K562 (cell line): Measurements from ENCODE around the gene PDE1C. TPM values are rescaled to one million over a fixed set of nuclear protein-coding genes. Genes with fewer than 3 reads are reported as not detected.

Experiments
- BRD4 ChIP-seq: fragments of 200-600 bp; sonication (generic); IDR thresholded peaks from 2 replicates; pipeline ENCODE4 v1.6.1; 2017; ENCODE audit warnings: inconsistent platforms
- CBFB ChIP-seq: sonication (generic); formaldehyde crosslinking; IDR thresholded peaks from 2 replicates; pipeline ENCODE4 v1.4.0; 2020; ENCODE audit warnings: mild to moderate bottlenecking, missing genetic modification reagents
- FOXK2 ChIP-seq, 2 experiments: fragments of 450-650 bp; IDR thresholded peaks in 1 of 2; conservative IDR thresholded peaks in 1 of 2; 2 replicates each; pipeline ENCODE4 v1.6.1; 2016; ENCODE audit warnings: low read depth in 2 of 2, mild to moderate bottlenecking in 1 of 2
- JUNB ChIP-seq: fragments of 450-650 bp; formaldehyde crosslinking; conservative IDR thresholded peaks from 2 replicates; pipeline ENCODE4 v1.4.0; 2020; ENCODE audit warnings: mild to moderate bottlenecking
- JUND ChIP-seq, 2 experiments: IDR thresholded peaks; 2 replicates in 1 of 2; 3 replicates in 1 of 2; pipeline ENCODE4 v1.6.1; 2011; ENCODE audit warnings: borderline replicate concordance in 2 of 2, low read depth in 2 of 2, low read length in 2 of 2, improper control_type of control experiment in 1 of 2, missing biosample characterization in 1 of 2, missing genetic modification characterization in 1 of 2, missing genetic modification reagents in 1 of 2
- L3MBTL2 ChIP-seq: fragments of 450-650 bp; IDR thresholded peaks from 2 replicates; pipeline ENCODE4 v1.6.1; 2016; ENCODE audit warnings: mild to moderate bottlenecking, moderate library complexity
- POLR2AphosphoS5 ChIP-seq: IDR thresholded peaks from 2 replicates; pipeline ENCODE4 v1.6.1; 2011; ENCODE audit warnings: mild to moderate bottlenecking, low read depth, low read length, moderate library complexity; ENCODE audit not compliant: control insufficient read depth, insufficient read depth
- POU5F1 ChIP-seq: fragments of 150-350 bp; IDR thresholded peaks from 2 replicates; pipeline ENCODE4 v1.6.1; 2014; ENCODE audit warnings: borderline replicate concordance, low read length, low read depth, mild to moderate bottlenecking; ENCODE audit not compliant: partially characterized antibody
- SMARCB1 ChIP-seq: IDR thresholded peaks from 2 replicates; pipeline ENCODE4 v1.6.1; 2011; ENCODE audit warnings: improper control_type of control experiment, low read depth; ENCODE audit not compliant: insufficient read length
- SRSF1 ChIP-seq: fragments of 200-400 bp; formaldehyde crosslinking; IDR thresholded peaks from 2 replicates; pipeline ENCODE4 v1.6.1; 2017; ENCODE audit warnings: mild to moderate bottlenecking, low read depth, low read length, moderate library complexity
- ZNF165 ChIP-seq: fragments of 250-450 bp; sonication (Bioruptor Pico); IDR thresholded peaks from 2 replicates; pipeline ENCODE4 v1.4.0; 2020; ENCODE audit warnings: borderline replicate concordance
- ZNF232 ChIP-seq: sonication (generic); formaldehyde crosslinking; IDR thresholded peaks from 2 replicates; pipeline ENCODE4 v1.8.0; 2022; ENCODE audit warnings: mild to moderate bottlenecking, missing genetic modification reagents
- ZNF24 ChIP-seq: fragments of 450-650 bp; IDR thresholded peaks from 2 replicates; pipeline ENCODE4 v1.6.1; 2016
- ZNF263 ChIP-seq: sonication (generic); formaldehyde crosslinking; IDR thresholded peaks from 2 replicates; pipeline ENCODE4 v1.8.0; 2022; ENCODE audit warnings: mild to moderate bottlenecking, missing genetic modification reagents, borderline replicate concordance
- polyA plus RNA-seq, 8 experiments: library from polyadenylated mRNA; depleted of rRNA in 4 of 8; stranded (reverse) in 5 of 8; unstranded in 3 of 8; fragments of >200 nt; fragmentation: Nextera tagmentation in 2 of 8; fragmentation: Illumina TruSeq in 1 of 8; extraction: Ambion mirVana in 2 of 8; extraction: Trizol in 1 of 8; gene quantifications; 2 replicates each; pipeline versions ENCODE4 v1.2.1 to v1.2.3, GENCODE V29; 2011 to 2014; ENCODE audit warnings: inconsistent platforms in 1 of 8, missing spikeins in 1 of 8
- total RNA-seq, 7 experiments: library from RNA; depleted of rRNA in 6 of 7; stranded (reverse); fragments of >200 nt in 6 of 7; fragmentation: Illumina TruSeq in 2 of 7; extraction: Trizol in 2 of 7; gene quantifications; 2 replicates each; pipeline versions ENCODE4 v1.2.1 to v1.2.3, GENCODE V29; 2011 to 2021; ENCODE audit warnings: low replicate concordance in 1 of 7
- TF ChIP-seq, protein P1 (sequence below): fragments of 450-650 bp; IDR thresholded peaks from 2 replicates; pipeline ENCODE4 v1.6.1; 2016; ENCODE audit warnings: missing biosample characterization, missing genetic modification characterization
- TF ChIP-seq, protein P2 (sequence below): fragments of 250-450 bp; sonication (Bioruptor Pico); IDR thresholded peaks from 2 replicates; pipeline ENCODE4 v1.8.0; 2021; ENCODE audit warnings: moderate library complexity, mild to moderate bottlenecking, inconsistent platforms

Gene PDE1C
- total and polyA plus RNA-seq, 9 of the 15 experiments (the other 6 are each of a cell fraction or from before 2014, with no cell fraction given), result under 0.01 to 0.01 TPM; not detected in 7

DNA sequence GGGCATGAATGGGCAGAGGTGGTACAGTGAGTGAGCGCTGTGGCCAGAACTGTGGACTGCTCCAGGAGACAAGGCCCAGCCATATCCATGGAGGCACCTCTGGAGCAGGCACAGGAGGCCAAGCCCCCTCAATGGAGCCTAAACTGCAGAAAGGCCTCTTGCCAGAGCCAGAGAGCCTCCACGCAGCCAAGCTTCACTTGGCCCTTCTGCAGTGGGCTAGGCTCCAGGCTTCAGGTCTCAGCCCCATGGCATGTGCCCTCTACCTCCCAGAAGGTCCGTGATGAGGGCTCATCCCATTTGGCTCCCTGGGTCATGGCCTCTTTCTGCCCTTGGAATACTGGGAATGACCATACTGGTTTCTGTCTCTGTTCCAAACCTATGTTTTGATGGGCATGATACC is 8.9 kb downstream of the PDE1C start (continued):
- TF ChIP-seq, protein P1, sequence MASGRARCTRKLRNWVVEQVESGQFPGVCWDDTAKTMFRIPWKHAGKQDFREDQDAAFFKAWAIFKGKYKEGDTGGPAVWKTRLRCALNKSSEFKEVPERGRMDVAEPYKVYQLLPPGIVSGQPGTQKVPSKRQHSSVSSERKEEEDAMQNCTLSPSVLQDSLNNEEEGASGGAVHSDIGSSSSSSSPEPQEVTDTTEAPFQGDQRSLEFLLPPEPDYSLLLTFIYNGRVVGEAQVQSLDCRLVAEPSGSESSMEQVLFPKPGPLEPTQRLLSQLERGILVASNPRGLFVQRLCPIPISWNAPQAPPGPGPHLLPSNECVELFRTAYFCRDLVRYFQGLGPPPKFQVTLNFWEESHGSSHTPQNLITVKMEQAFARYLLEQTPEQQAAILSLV (tag), result no peak
- TF ChIP-seq, protein P2, sequence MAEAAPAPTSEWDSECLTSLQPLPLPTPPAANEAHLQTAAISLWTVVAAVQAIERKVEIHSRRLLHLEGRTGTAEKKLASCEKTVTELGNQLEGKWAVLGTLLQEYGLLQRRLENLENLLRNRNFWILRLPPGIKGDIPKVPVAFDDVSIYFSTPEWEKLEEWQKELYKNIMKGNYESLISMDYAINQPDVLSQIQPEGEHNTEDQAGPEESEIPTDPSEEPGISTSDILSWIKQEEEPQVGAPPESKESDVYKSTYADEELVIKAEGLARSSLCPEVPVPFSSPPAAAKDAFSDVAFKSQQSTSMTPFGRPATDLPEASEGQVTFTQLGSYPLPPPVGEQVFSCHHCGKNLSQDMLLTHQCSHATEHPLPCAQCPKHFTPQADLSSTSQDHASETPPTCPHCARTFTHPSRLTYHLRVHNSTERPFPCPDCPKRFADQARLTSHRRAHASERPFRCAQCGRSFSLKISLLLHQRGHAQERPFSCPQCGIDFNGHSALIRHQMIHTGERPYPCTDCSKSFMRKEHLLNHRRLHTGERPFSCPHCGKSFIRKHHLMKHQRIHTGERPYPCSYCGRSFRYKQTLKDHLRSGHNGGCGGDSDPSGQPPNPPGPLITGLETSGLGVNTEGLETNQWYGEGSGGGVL, result no peak
- no peak for TF ChIP-seq JUNB (CRISPR knock-in tag)
- no peak for TF ChIP-seq ZNF232 (CRISPR knock-in tag)
- no peak for TF ChIP-seq L3MBTL2
- TF ChIP-seq ZNF263 (CRISPR knock-in tag), result no peak
- TF ChIP-seq POU5F1, result no peak
- no peak for TF ChIP-seq SMARCB1
- TF ChIP-seq SRSF1, result no peak
- TF ChIP-seq CBFB, result no peak
- TF ChIP-seq POLR2AphosphoS5, result no peak
- TF ChIP-seq JUND (IDR thresholded peaks at IDR 0.05; ENCODE audit: borderline replicate concordance, low read depth, low read length), result no peak
- no peak for TF ChIP-seq JUND (tag; IDR thresholded peaks at IDR 0.05; ENCODE audit: borderline replicate concordance, low read depth, low read length)
- no peak for TF ChIP-seq FOXK2 (conservative IDR thresholded peaks at IDR 0.05 in 1 of 2, IDR thresholded peaks at IDR 0.05 in 1 of 2; ENCODE audit: low read depth in 2 of 2)
- no peak for TF ChIP-seq BRD4
- no peak for TF ChIP-seq ZNF24
- TF ChIP-seq ZNF165, result no peak
